Breast epithelium (tissue), 3 donors: ENCODE measurements around the gene CDC42SE1.

Source experiments
- POLR2AphosphoS5 ChIP-seq, 3 donors: sonication (generic); formaldehyde crosslinking; IDR thresholded peaks; one replicate each; pipeline ENCODE4 v1.6.1; 2017; ENCODE audit warnings: antibody characterized with exemption in 3 of 3
- TF ChIP-seq, protein P1 (sequence below), 3 donors: fragments of 450-650 bp; IDR thresholded peaks; one replicate each; pipeline ENCODE4 v1.5.1; 2016 to 2017; ENCODE audit warnings: antibody characterized with exemption in 3 of 3, mild to moderate bottlenecking in 3 of 3, moderate library complexity in 3 of 3

- TF ChIP-seq, protein P1, sequence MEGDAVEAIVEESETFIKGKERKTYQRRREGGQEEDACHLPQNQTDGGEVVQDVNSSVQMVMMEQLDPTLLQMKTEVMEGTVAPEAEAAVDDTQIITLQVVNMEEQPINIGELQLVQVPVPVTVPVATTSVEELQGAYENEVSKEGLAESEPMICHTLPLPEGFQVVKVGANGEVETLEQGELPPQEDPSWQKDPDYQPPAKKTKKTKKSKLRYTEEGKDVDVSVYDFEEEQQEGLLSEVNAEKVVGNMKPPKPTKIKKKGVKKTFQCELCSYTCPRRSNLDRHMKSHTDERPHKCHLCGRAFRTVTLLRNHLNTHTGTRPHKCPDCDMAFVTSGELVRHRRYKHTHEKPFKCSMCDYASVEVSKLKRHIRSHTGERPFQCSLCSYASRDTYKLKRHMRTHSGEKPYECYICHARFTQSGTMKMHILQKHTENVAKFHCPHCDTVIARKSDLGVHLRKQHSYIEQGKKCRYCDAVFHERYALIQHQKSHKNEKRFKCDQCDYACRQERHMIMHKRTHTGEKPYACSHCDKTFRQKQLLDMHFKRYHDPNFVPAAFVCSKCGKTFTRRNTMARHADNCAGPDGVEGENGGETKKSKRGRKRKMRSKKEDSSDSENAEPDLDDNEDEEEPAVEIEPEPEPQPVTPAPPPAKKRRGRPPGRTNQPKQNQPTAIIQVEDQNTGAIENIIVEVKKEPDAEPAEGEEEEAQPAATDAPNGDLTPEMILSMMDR (IDR thresholded peaks at IDR 0.05): no peak
- TF ChIP-seq POLR2AphosphoS5 (IDR thresholded peaks at IDR 0.05): no peak
These were observed 48.9 kb upstream of the CDC42SE1 start for GRCh38 chr1:151108331-151108730.
